ENCODE measurements around the gene XPNPEP1. TPM values are rescaled to one million over a fixed set of nuclear protein-coding genes. Genes with fewer than 3 reads are reported as not detected.

Gene XPNPEP1
- total RNA-seq, 1 donor from 2014 or later, result 94.6 TPM

GRCh38 chr10:109862041-109862440 is 61.3 kb downstream of the XPNPEP1 start:
- no peak for DNase-seq (ENCODE audit: low read depth)
- Histone ChIP-seq H3K27me3 (ENCODE audit: control insufficient read depth, insufficient read depth, low read length) (no peaks in the 10 kb centered on the region), H3K4me3 (ENCODE audit: low read depth, low read length) (no peak overlapping the region), H3K36me3 (ENCODE audit: control insufficient read depth, insufficient read depth, low read length) (peaks cover 2% of the 10 kb centered on the region)
- no peak for TF ChIP-seq CTCF (IDR thresholded peaks at IDR 0.05; ENCODE audit: insufficient read depth, low read length, poor library complexity, severe bottlenecking)

GRCh38 chr10:109861081-109861480 is 62.2 kb downstream of the XPNPEP1 start:
- DNase-seq (ENCODE audit: low read depth), result no peak

GRCh38 chr10:109859221-109859620 is 64.1 kb downstream of the XPNPEP1 start:
- Histone ChIP-seq H3K36me3 (ENCODE audit: control insufficient read depth, insufficient read depth, low read length) (no peaks in the 10 kb centered on the region), H3K4me3 (ENCODE audit: low read depth, low read length) (no peak overlapping the region), H3K27me3 (ENCODE audit: control insufficient read depth, insufficient read depth, low read length) (no peaks in the 10 kb centered on the region)
- no peak for DNase-seq (ENCODE audit: low read depth)
- TF ChIP-seq CTCF (IDR thresholded peaks at IDR 0.05; ENCODE audit: insufficient read depth, low read length, poor library complexity, severe bottlenecking), result no peak

More at GRCh38 chr10:109861081-109861480, 62.2 kb downstream of the XPNPEP1 start:
- Histone ChIP-seq H3K27me3 (ENCODE audit: control insufficient read depth, insufficient read depth, low read length) (no peaks in the 10 kb centered on the region), H3K4me3 (ENCODE audit: low read depth, low read length) (no peak overlapping the region), H3K36me3 (ENCODE audit: control insufficient read depth, insufficient read depth, low read length) (peaks cover 1% of the 10 kb centered on the region)
- TF ChIP-seq CTCF (IDR thresholded peaks at IDR 0.05; ENCODE audit: insufficient read depth, low read length, poor library complexity, severe bottlenecking), result no peak

GRCh38 chr10:109855746-109856145 is 67.6 kb downstream of the XPNPEP1 start:
- no peak overlapping the region for H3K4me3 ChIP-seq (ENCODE audit: low read depth, low read length)
- no peaks in the 10 kb centered on the region for H3K36me3 ChIP-seq (ENCODE audit: control insufficient read depth, insufficient read depth, low read length)
- DNase-seq (ENCODE audit: low read depth), result no peak
- no peak for TF ChIP-seq CTCF (IDR thresholded peaks at IDR 0.05; ENCODE audit: insufficient read depth, low read length, poor library complexity, severe bottlenecking)
- H3K27me3 ChIP-seq (ENCODE audit: control insufficient read depth, insufficient read depth, low read length), result no peaks in the 10 kb centered on the region

GRCh38 chr10:109853921-109854320 is 69.4 kb downstream of the XPNPEP1 start:
- no peaks in the 10 kb centered on the region for H3K27me3 ChIP-seq (ENCODE audit: control insufficient read depth, insufficient read depth, low read length)
- TF ChIP-seq CTCF (IDR thresholded peaks at IDR 0.05; ENCODE audit: insufficient read depth, low read length, poor library complexity, severe bottlenecking), result no peak
- no peak for DNase-seq (ENCODE audit: low read depth)

DNA sequence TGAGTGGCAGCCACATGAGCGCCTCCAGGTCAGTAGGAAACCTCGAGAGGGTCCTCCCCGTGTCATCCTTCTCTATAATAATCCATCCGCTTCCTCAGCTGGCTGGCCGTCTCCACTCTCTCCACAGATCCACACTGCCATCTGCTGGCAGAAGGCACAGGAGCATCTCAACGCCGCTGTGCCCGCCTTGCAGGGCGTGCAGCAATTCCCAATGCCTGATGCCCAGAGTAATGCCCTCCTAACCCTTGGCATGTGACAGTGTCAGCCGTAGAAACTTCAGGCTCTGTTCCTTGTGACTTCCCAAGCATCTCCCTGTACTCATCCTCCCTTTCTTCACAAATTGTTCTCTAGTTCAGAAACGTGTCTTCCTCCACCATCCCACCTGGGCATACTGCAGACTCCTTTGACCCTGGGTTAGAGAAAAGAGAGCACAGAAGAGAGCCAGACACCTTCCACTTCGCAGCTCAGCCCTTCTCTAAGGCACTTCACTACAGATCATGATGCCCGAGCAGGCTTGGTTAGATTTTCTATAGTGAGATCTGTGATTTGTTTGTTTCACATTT is 70.8 kb downstream of the XPNPEP1 start:
- Histone ChIP-seq H3K4me3 (ENCODE audit: low read depth, low read length) (no peak overlapping the region), H3K27me3 (ENCODE audit: control insufficient read depth, insufficient read depth, low read length) (no peaks in the 10 kb centered on the region), H3K36me3 (ENCODE audit: control insufficient read depth, insufficient read depth, low read length) (no peaks in the 10 kb centered on the region)
- DNase-seq (ENCODE audit: low read depth), result peak; percentile 12
- TF ChIP-seq CTCF (IDR thresholded peaks at IDR 0.05; ENCODE audit: insufficient read depth, low read length, poor library complexity, severe bottlenecking), result peak; percentile 93

More at GRCh38 chr10:109853921-109854320, 69.4 kb downstream of the XPNPEP1 start:
- Histone ChIP-seq H3K36me3 (ENCODE audit: control insufficient read depth, insufficient read depth, low read length) (no peaks in the 10 kb centered on the region), H3K4me3 (ENCODE audit: low read depth, low read length) (no peak overlapping the region)

All from kidney epithelial cell (primary cell).